ENCODE data around the gene FOXC2.

GRCh38 chr16:86542756-86543750 is 23.6 kb upstream of the FOXC2 start:
- TF ChIP-seq CTCF (conservative IDR thresholded peaks at IDR 0.05 in 1 of 2, IDR thresholded peaks at IDR 0.05 in 1 of 2; ENCODE audit: extremely low read depth in 1 of 2, insufficient read depth in 1 of 2, low read depth in 1 of 2, low read length in 2 of 2) = no peak
- TF ChIP-seq EZH2 (IDR thresholded peaks at IDR 0.05; ENCODE audit: borderline replicate concordance, low read length) = no peak
